Tibial artery (tissue), 4 donors: ENCODE data around the gene SCAPER.

Source experiments
- DNase-seq, 2 donors: peaks; one replicate each; pipeline ENCODE4 v3.0.0-alpha.2; 2019
- H3K27ac ChIP-seq, 2 donors: fragments of 200-600 bp; sonication (generic) in 1 of 2; 1 replicate in 1 of 2; 2 replicates in 1 of 2; pipeline ENCODE4 v1.5.1; 2018 to 2019; ENCODE audit warnings: mild to moderate bottlenecking in 1 of 2
- H3K27me3 ChIP-seq, 2 donors: fragments of 200-600 bp; sonication (generic) in 1 of 2; one replicate each; pipeline versions ENCODE4 v1.5.1 to v1.6.0; 2016 to 2019
- H3K36me3 ChIP-seq, 3 donors: fragments of 200-600 bp; sonication (generic) in 2 of 3; one replicate each; pipeline ENCODE4 v1.5.1; 2016 to 2019; ENCODE audit warnings: mild to moderate bottlenecking in 2 of 3
- H3K4me1 ChIP-seq, 4 donors: fragments of 200-600 bp; sonication (generic) in 2 of 4; 1 replicate in 3 of 4; 2 replicates in 1 of 4; pipeline ENCODE4 v1.5.1; 2016 to 2019
- H3K4me3 ChIP-seq, 2 donors: fragments of 200-600 bp; sonication (generic) in 1 of 2; 1 replicate in 1 of 2; 2 replicates in 1 of 2; pipeline ENCODE4 v1.5.1; 2018 to 2019; ENCODE audit warnings: mild to moderate bottlenecking in 2 of 2
- H3K9me3 ChIP-seq, 3 donors: fragments of 200-600 bp; sonication (generic) in 1 of 3; one replicate each; pipeline ENCODE4 v1.5.1; 2016 to 2019
- intact Hi-C: fragments of 100-400 bp; cut with DNase I; formaldehyde crosslinking; loops from one replicate; pipeline ENCODE4 v1.15.0; 2023; ENCODE audit warnings: low total_unique reads
- TF ChIP-seq, protein P1 (sequence below), 2 experiments: fragments of 200-600 bp in 1 of 2; fragments of 450-650 bp in 1 of 2; IDR thresholded peaks; one replicate each; pipeline ENCODE4 v1.5.1; 2017 to 2019; ENCODE audit warnings: antibody characterized with exemption in 2 of 2, mild to moderate bottlenecking in 1 of 2, moderate library complexity in 1 of 2

Gene SCAPER

DNA sequence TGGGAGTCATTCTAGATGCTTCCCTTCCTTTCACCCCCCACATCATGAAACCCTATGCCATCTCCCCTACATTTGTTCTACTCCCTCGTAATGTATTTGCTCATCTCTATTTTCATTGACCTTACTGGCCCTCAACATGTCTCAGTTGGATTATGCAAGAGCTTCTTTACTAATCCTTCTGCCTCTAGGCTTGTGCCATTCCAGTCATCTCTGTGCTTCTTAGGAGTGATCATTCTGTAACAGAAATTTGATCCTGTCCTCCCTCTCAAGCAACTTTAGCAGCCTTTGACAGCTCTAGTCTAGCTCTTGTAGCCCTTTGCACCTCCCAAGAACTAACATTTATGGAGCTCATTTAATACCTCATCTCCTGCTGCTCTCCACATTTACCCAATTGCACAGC, 503.9 kb downstream of the SCAPER start:
- intact Hi-C loops = no loop called here
- Histone ChIP-seq H3K4me3 (no peak overlapping the region), H3K27ac (no peak overlapping the region), H3K36me3 (peaks cover 10 to 30% (median 27%) of the 10 kb centered on the region in 3 donors), H3K4me1 (no peaks in the 10 kb centered on the region), H3K27me3 (no peaks in the 10 kb centered on the region), H3K9me3 (no peaks in the 10 kb centered on the region)
- no peak for DNase-seq
- TF ChIP-seq, protein P1, sequence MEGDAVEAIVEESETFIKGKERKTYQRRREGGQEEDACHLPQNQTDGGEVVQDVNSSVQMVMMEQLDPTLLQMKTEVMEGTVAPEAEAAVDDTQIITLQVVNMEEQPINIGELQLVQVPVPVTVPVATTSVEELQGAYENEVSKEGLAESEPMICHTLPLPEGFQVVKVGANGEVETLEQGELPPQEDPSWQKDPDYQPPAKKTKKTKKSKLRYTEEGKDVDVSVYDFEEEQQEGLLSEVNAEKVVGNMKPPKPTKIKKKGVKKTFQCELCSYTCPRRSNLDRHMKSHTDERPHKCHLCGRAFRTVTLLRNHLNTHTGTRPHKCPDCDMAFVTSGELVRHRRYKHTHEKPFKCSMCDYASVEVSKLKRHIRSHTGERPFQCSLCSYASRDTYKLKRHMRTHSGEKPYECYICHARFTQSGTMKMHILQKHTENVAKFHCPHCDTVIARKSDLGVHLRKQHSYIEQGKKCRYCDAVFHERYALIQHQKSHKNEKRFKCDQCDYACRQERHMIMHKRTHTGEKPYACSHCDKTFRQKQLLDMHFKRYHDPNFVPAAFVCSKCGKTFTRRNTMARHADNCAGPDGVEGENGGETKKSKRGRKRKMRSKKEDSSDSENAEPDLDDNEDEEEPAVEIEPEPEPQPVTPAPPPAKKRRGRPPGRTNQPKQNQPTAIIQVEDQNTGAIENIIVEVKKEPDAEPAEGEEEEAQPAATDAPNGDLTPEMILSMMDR (IDR thresholded peaks at IDR 0.05) = no peak

DNA sequence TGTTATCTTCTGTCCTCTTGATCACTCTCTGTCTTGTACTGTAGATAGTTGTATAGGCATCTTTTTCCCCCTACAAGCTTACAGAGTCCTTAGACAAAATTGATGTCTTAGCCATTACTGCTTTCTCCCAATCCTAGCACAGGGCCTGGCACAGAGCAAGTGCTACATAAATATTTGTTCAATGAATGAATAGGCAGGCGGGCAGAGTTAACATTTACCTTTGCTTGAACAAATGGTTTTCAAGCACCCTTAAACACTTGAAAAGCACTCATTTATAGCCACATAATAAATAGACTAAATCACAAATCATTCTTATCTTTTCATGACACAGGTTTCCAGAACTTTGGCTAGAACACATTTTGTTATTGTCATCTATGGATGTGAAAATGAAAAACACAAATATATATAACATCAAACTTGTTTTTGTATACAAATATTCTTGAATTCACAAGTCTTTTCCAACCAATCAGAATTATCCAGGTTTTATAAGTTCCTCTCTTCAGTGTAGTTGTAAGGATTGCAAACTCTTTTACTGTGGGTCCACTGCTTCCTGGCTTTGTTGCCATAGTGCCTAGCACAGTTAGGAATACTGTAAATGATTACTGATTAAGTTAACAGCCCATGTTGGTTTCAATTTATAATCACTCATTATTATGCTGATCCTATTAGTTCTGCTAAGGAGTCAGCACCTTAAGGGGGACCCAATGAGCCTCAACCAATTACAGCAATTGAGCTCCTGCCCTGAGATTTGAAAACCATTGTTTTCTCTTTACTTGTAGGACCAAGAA, 506.6 kb downstream of the SCAPER start:
- H3K27me3 ChIP-seq = no peaks in the 10 kb centered on the region
- H3K4me3 ChIP-seq = no peak overlapping the region
- H3K27ac ChIP-seq = no peak overlapping the region
- H3K9me3 ChIP-seq = no peaks in the 10 kb centered on the region
- no peak for DNase-seq
- intact Hi-C loops = no loop called here
- H3K36me3 ChIP-seq = peaks cover 4 to 21% (median 20%) of the 10 kb centered on the region in 3 donors
- H3K4me1 ChIP-seq = no peaks in the 10 kb centered on the region
- TF ChIP-seq, protein P1 (IDR thresholded peaks at IDR 0.05) = no peak

DNA sequence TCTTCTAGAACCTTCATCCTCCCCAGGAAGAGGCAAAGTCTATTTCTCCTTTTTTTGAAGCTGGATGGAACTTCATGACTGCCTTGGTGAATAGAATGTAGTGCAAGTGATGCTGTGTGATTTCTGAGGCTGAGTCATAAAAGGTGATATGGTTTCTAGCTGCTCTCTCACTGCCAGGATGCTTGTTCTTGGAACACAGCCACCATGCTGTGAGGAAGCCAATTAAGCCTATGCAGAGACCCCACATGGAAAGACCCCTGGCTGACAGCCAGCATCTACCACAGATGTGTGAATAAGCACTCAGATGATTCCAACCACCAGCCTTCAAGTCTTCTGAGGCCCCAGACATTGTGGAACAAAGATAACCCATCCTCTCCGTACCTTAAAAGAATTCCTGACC, 511.5 kb downstream of the SCAPER start:
- intact Hi-C loops = no loop called here
- H3K27me3 ChIP-seq = no peaks in the 10 kb centered on the region
- H3K4me1 ChIP-seq = no peaks in the 10 kb centered on the region
- H3K9me3 ChIP-seq = no peaks in the 10 kb centered on the region
- no peak overlapping the region for H3K4me3 ChIP-seq
- DNase-seq = no peak
- peaks cover under 1 to 4% (median 2%) of the 10 kb centered on the region in 3 donors for H3K36me3 ChIP-seq
- H3K27ac ChIP-seq = no peak overlapping the region
- TF ChIP-seq, protein P1 (IDR thresholded peaks at IDR 0.05) = no peak

DNA sequence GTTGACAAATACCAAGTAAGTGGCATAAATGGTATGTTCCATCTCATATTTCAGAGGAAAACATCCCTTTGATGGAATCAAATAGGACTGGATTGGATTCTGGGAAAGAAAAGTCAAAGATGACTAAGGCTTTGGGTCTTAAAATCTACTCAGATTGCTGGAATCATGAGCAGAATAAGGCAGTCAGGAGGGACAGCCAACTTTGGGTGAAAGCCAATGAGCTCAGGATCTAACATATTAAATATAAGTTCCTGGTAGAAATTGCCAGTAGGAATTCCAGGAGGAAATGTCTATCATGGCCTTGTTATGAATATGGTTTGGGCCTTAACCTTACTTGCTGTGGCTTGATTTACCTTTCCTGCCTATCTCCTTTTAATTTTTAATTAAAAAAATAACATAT, 513.3 kb downstream of the SCAPER start:
- Histone ChIP-seq H3K36me3 (peaks cover 4 to 9% (median 8%) of the 10 kb centered on the region in 3 donors), H3K9me3 (no peaks in the 10 kb centered on the region), H3K27ac (no peak overlapping the region), H3K27me3 (no peaks in the 10 kb centered on the region), H3K4me1 (no peaks in the 10 kb centered on the region), H3K4me3 (no peak overlapping the region)
- intact Hi-C loops = no loop called here
- TF ChIP-seq, protein P1 (IDR thresholded peaks at IDR 0.05) = no peak
- DNase-seq = no peak

DNA sequence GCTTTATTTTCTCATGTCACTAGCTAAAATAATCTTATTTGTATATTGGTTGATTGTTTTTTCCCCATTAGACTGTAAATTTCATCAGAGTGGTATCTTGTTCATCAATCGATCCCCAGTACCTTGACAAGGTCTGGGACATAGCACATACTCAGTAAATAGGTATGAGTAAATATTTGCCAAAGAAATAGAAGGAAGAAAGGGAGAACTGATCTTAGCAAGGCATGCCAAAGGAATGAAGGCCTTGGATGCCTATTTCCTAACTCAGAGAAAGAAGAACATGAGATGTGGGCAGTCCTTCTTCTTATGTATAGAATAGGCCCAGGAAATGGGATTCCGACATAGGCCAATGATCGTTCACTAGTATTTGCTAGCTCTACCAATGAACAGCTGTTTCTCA, 513.8 kb downstream of the SCAPER start:
- TF ChIP-seq, protein P1 (IDR thresholded peaks at IDR 0.05) = no peak
- Histone ChIP-seq H3K9me3 (no peaks in the 10 kb centered on the region), H3K4me3 (no peak overlapping the region), H3K36me3 (peaks cover 4 to 9% (median 8%) of the 10 kb centered on the region in 3 donors), H3K27ac (no peak overlapping the region), H3K4me1 (no peaks in the 10 kb centered on the region), H3K27me3 (no peaks in the 10 kb centered on the region)
- DNase-seq = no peak
- intact Hi-C loops = no loop called here
